ENCODE data around the gene CDK15.
"Not testable (repeated sequence)": the region's sequence is repeated elsewhere in the genome, so short reads cannot be mapped to it uniquely, and the experiment has no call there.

GRCh38 chr2:201798914-201799285 lies 7.4 kb upstream of the CDK15 start:
- not testable (repeated sequence) for TF ChIP-seq CTCF, POLR2A (IDR thresholded peaks at IDR 0.05)

Measured in gastroesophageal sphincter (tissue), 3 donors.